GM12878 (cell line): ENCODE results near the gene LSP1. TPM values are rescaled to one million over a fixed set of nuclear protein-coding genes. Genes with fewer than 3 reads are reported as not detected.

Experiments used
- ATAC-seq: fragments of 200-7000 bp; cut with Tn5 transposase; 3 replicates; pipeline ENCODE4 v1.9.1; 2020; ENCODE audit warnings: mild to moderate bottlenecking, moderate library complexity
- BruUV-seq: library from RNA; stranded (reverse); fragments of 400-500 nt; replicated peaks from 2 replicates; lab custom pipeline; 2021; lab: Mats Ljungman, UMichigan
- CTCF ChIA-PET: fragments of 300-600 bp; sonication (Branson Sonifier 250); formaldehyde crosslinking; extraction: SDS; loops from one replicate; lab custom pipeline; 2021; ENCODE audit warnings: inconsistent platforms; lab: Yijun Ruan, JAX
- POLR2A ChIA-PET: fragments of 350-600 bp; formaldehyde crosslinking; extraction: SDS; loops from one replicate; lab custom pipeline; 2021; ENCODE audit warnings: inconsistent platforms; lab: Charles Lee
- RAD21 ChIA-PET: fragments of 300-600 bp; sonication (Branson Sonifier 250); formaldehyde crosslinking; loops from one replicate; lab custom pipeline; 2023; ENCODE audit warnings: antibody characterized with exemption; ENCODE audit not compliant: unreplicated experiment; lab: Charles Lee
- SMC1A ChIA-PET: fragments of 300-600 bp; sonication (Branson Sonifier 250); formaldehyde crosslinking; loops from one replicate; lab custom pipeline; 2023; ENCODE audit not compliant: unreplicated experiment, uncharacterized antibody; lab: Charles Lee
- DNase-seq: peaks from one replicate; pipeline ENCODE4 v3.0.0-alpha.2; 2011; ENCODE audit warnings: low read depth, low spot score
- FAIRE-seq: peaks from 3 replicates; lab custom pipeline; 2011; peaks lifted over from hg19 to GRCh38; lab: Jason Lieb, UNC
- H2AFZ ChIP-seq: 2 replicates; pipeline ENCODE4 v1.6.0; 2011; ENCODE audit warnings: low read depth, low read length, control low read depth; ENCODE audit not compliant: control insufficient read depth
- H3K27ac ChIP-seq: 2 replicates; pipeline ENCODE4 v1.5.1; 2011; ENCODE audit warnings: control low read depth; ENCODE audit not compliant: control insufficient read depth, insufficient read depth
- H3K27me3 ChIP-seq, 2 experiments: replicated peaks in 1 of 2; 2 replicates each; pipeline versions ENCODE4 v1.6.0 to v1.6.1; 2011; ENCODE audit warnings: low read length in 1 of 2; ENCODE audit not compliant: control insufficient read depth in 2 of 2, insufficient read depth in 2 of 2
- H3K36me3 ChIP-seq, 2 experiments: 2 replicates each; pipeline ENCODE4 v1.5.1; 2011; ENCODE audit warnings: low read length in 1 of 2; ENCODE audit not compliant: control insufficient read depth in 2 of 2, insufficient read depth in 2 of 2
- H3K4me1 ChIP-seq: 2 replicates; pipeline ENCODE4 v1.6.1; 2011; ENCODE audit warnings: mild to moderate bottlenecking, low read length, moderate library complexity, mixed read lengths; ENCODE audit not compliant: control insufficient read depth, insufficient read depth
- H3K4me2 ChIP-seq: 2 replicates; pipeline ENCODE4 v1.6.0; 2011; ENCODE audit warnings: control low read depth; ENCODE audit not compliant: control insufficient read depth, insufficient read depth
- H3K4me3 ChIP-seq: fragments of 200-600 bp; sonication (generic); 2 replicates; pipeline ENCODE4 v1.5.1; 2016
- H3K79me2 ChIP-seq: 2 replicates; pipeline ENCODE4 v1.6.0; 2011; ENCODE audit warnings: low read length; ENCODE audit not compliant: control insufficient read depth, insufficient read depth
- H3K9ac ChIP-seq: 2 replicates; pipeline ENCODE4 v1.8.0; 2011; ENCODE audit warnings: low read length, control low read depth, mixed read lengths; ENCODE audit not compliant: control insufficient read depth, insufficient read depth
- H3K9me3 ChIP-seq: replicated peaks from 3 replicates; pipeline ENCODE4 v1.5.1; 2011; ENCODE audit warnings: mild to moderate bottlenecking, low read length; ENCODE audit not compliant: control insufficient read depth, insufficient read depth
- H4K20me1 ChIP-seq: 2 replicates; pipeline ENCODE4 v1.6.0; 2011; ENCODE audit not compliant: control insufficient read depth, insufficient read depth
- CBX5 ChIP-seq: sonication (generic); IDR thresholded peaks from 2 replicates; pipeline ENCODE4 v1.6.1; 2016; ENCODE audit warnings: low read depth, moderate library complexity, mild to moderate bottlenecking, inconsistent platforms
- IKZF1 ChIP-seq: fragments of 450-650 bp; conservative IDR thresholded peaks from 2 replicates; pipeline ENCODE4 v1.6.1; 2017; ENCODE audit warnings: antibody characterized with exemption, mild to moderate bottlenecking
- IRF3 ChIP-seq: fragments of 450-650 bp; IDR thresholded peaks from 2 replicates; pipeline ENCODE4 v1.6.1; 2014; ENCODE audit warnings: mild to moderate bottlenecking
- IRF5 ChIP-seq: fragments of 450-650 bp; IDR thresholded peaks from 2 replicates; pipeline ENCODE4 v1.6.1; 2017; ENCODE audit warnings: borderline replicate concordance
- JUNB ChIP-seq: IDR thresholded peaks from 2 replicates; pipeline ENCODE4 v1.6.1; 2016; ENCODE audit warnings: antibody characterized with exemption, mild to moderate bottlenecking
- MAX ChIP-seq: IDR thresholded peaks from 2 replicates; pipeline ENCODE4 v1.6.1; 2012; ENCODE audit warnings: low read depth, low read length, improper control_type of control experiment
- NR2F1 ChIP-seq: fragments of 450-650 bp; conservative IDR thresholded peaks from 2 replicates; pipeline ENCODE4 v1.6.1; 2017; ENCODE audit warnings: mild to moderate bottlenecking
- NRF1 ChIP-seq: conservative IDR thresholded peaks from 2 replicates; pipeline ENCODE4 v1.6.1; 2011; ENCODE audit warnings: mild to moderate bottlenecking, low read depth, low read length, improper control_type of control experiment
- RBBP5 ChIP-seq: fragments of 200-600 bp; sonication (generic); conservative IDR thresholded peaks from 2 replicates; pipeline ENCODE4 v1.6.1; 2016
- WRNIP1 ChIP-seq: IDR thresholded peaks from 2 replicates; pipeline ENCODE4 v1.6.1; 2011; ENCODE audit warnings: low read depth, low read length, improper control_type of control experiment, borderline replicate concordance
- ZBTB33 ChIP-seq: fragments of 450-650 bp; IDR thresholded peaks from 2 replicates; pipeline ENCODE4 v1.6.1; 2017; ENCODE audit warnings: mild to moderate bottlenecking
- WGBS: methylation state at CpG from one replicate; pipeline ENCODE4 v1.1.6; 2016; ENCODE audit warnings: low lambda C conversion rate; ENCODE audit not compliant: insufficient replicate concordance, insufficient coverage; ENCODE audit errors: missing lambda C conversion rate; 5-methylcytosine and 5-hydroxymethylcytosine counted together
- in situ Hi-C: fragments of 300-500 bp; cut with MboI; formaldehyde crosslinking; loops from 9 replicates; pipeline ENCODE4 v1.14.3; 2018; ENCODE audit warnings: mixed read lengths
- intact Hi-C: fragments of 100-400 bp; cut with micrococcal nuclease; formaldehyde crosslinking; loops from one replicate; pipeline ENCODE4 v1.14.2; 2022; ENCODE audit not compliant: unreplicated experiment
- polyA plus RNA-seq, 11 experiments: library from polyadenylated mRNA; depleted of rRNA in 4 of 11; unstranded in 6 of 11; stranded (reverse) in 5 of 11; fragments of >200 nt; fragmentation: Nextera tagmentation in 4 of 11; fragmentation: Illumina TruSeq in 1 of 11; extraction: Ambion mirVana in 4 of 11; extraction: Trizol in 1 of 11; gene quantifications; 1 replicate in 1 of 11; 2 replicates in 10 of 11; pipeline versions ENCODE4 v1.2.1 to v1.2.3, GENCODE V29; 2011 to 2016; ENCODE audit warnings: inconsistent platforms in 2 of 11, missing spikeins in 2 of 11, low read depth in 1 of 11
- total RNA-seq, 4 experiments: library from RNA; depleted of rRNA in 3 of 4; stranded (reverse); fragments of >200 nt in 3 of 4; fragmentation: Illumina TruSeq in 1 of 4; extraction: Trizol in 1 of 4; gene quantifications; 2 replicates each; pipeline versions ENCODE4 v1.2.1 to v1.2.3, GENCODE V29; 2013 to 2021

Gene LSP1
- total and polyA plus RNA-seq, 10 of the 15 experiments (the other 5 are each of a cell fraction or from before 2014, with no cell fraction given) = 19.2 to 488 (median 369) TPM

GRCh38 chr11:1860108-1860507 is 7.2 kb downstream of the LSP1 start:
- H3K9me3 ChIP-seq = no peaks in the 10 kb centered on the region
- no peak overlapping the region for H3K9ac ChIP-seq
- 100% methylated on average over 1 of the region's 1 CpG for WGBS
- POLR2A ChIA-PET = no interaction called here
- DNase-seq (no peak), ATAC-seq (no peak), FAIRE-seq (no peak)
- no peak overlapping the region for H2AFZ ChIP-seq
- BruUV-seq = no TSS peak
- peaks cover 78% of the 10 kb centered on the region for H3K79me2 ChIP-seq
- H3K27me3 ChIP-seq = no peaks in the 10 kb centered on the region
- intact Hi-C loops (no loop called here), in situ Hi-C loops (no loop called here)
- TF ChIP-seq RBBP5 (no peak), CBX5 (no peak), MAX (no peak), IKZF1 (no peak), NR2F1 (no peak), NRF1 (no peak), ZBTB33 (no peak), IRF5 (no peak), JUNB (no peak), WRNIP1 (no peak), IRF3 (no peak)
- peaks cover 5 to 6% of the 10 kb centered on the region in 2 experiments; a peak in 3 of 4 replicates for H3K36me3 ChIP-seq
- H3K4me3 ChIP-seq = no peak overlapping the region
- RAD21 ChIA-PET = no interaction called here
- CTCF ChIA-PET = interaction anchor here (2.1 kb wide), 1 partner anchor 10 kb away, joined by 4 read pairs; no protein-coding TSS in a partner anchor
- H3K4me2 ChIP-seq = no peak overlapping the region
- peaks cover 26% of the 10 kb centered on the region for H4K20me1 ChIP-seq
- SMC1A ChIA-PET = no interaction called here
- no peak overlapping the region for H3K27ac ChIP-seq
- H3K4me1 ChIP-seq = peaks cover 26% of the 10 kb centered on the region
